H1 (cell line): ENCODE results near the gene PAX3. TPM values are rescaled to one million over a fixed set of nuclear protein-coding genes. Genes with fewer than 3 reads are reported as not detected.

Experiments used
- ASH2L ChIP-seq: fragments of 200-600, 300-600 bp; sonication (generic); IDR thresholded peaks from one replicate; pipeline ENCODE4 v1.7.1; 2017; ENCODE audit warnings: low read length
- CTBP2 ChIP-seq: IDR thresholded peaks from 2 replicates; pipeline ENCODE4 v1.7.0; 2011; ENCODE audit warnings: borderline replicate concordance, mild to moderate bottlenecking, moderate library complexity, mixed read lengths, low read length; ENCODE audit not compliant: insufficient read depth, insufficient read length
- GABPA ChIP-seq: IDR thresholded peaks from 2 replicates; pipeline ENCODE4 v1.6.1; 2011; ENCODE audit warnings: mild to moderate bottlenecking, low read length, moderate library complexity, borderline replicate concordance; ENCODE audit not compliant: insufficient read depth
- JUND ChIP-seq: IDR thresholded peaks from 2 replicates; pipeline ENCODE4 v1.6.1; 2011; ENCODE audit warnings: mild to moderate bottlenecking, improper control_type of control experiment, low read length
- KDM4A ChIP-seq: IDR thresholded peaks from one replicate; pipeline ENCODE4 v1.7.1; 2012; ENCODE audit warnings: low read depth, mild to moderate bottlenecking, moderate library complexity, low read length, inconsistent platforms; ENCODE audit not compliant: severe bottlenecking
- RXRA ChIP-seq: IDR thresholded peaks from 2 replicates; pipeline ENCODE4 v1.6.1; 2011; ENCODE audit warnings: low read depth, mild to moderate bottlenecking, low read length, moderate library complexity; ENCODE audit not compliant: insufficient read depth
- SIN3A ChIP-seq, 2 experiments: IDR thresholded peaks in 1 of 2; conservative IDR thresholded peaks in 1 of 2; 2 replicates each; pipeline ENCODE4 v1.6.1; 2011 to 2012; ENCODE audit warnings: low read length in 2 of 2, improper control_type of control experiment in 1 of 2, low read depth in 1 of 2, mild to moderate bottlenecking in 1 of 2
- SUZ12 ChIP-seq: fragments of 200-600 bp; sonication (generic); IDR thresholded peaks from 2 replicates; pipeline ENCODE4 v1.6.1; 2012; ENCODE audit warnings: mild to moderate bottlenecking, inconsistent platforms, low read length, moderate library complexity, mixed read lengths
- TAF1 ChIP-seq: IDR thresholded peaks from 2 replicates; pipeline ENCODE4 v1.6.1; 2011; ENCODE audit warnings: mild to moderate bottlenecking, low read depth, low read length
- polyA plus RNA-seq, 7 experiments: library from polyadenylated mRNA; depleted of rRNA in 3 of 7; stranded (reverse) in 5 of 7; unstranded in 2 of 7; fragments of >200 nt in 5 of 7; fragments of 200-250 nt in 2 of 7; gene quantifications; 1 replicate in 5 of 7; 2 replicates in 1 of 7; 4 replicates in 1 of 7; pipeline versions ENCODE4 v1.2.1 to v1.2.3, GENCODE V29; 2011 to 2013; ENCODE audit warnings: missing spikeins in 2 of 7, mixed read lengths in 2 of 7
- total RNA-seq: library from RNA; stranded (reverse); fragmentation: NEBNext Ultra II Directional; extraction: Animal tissue kit (Norgen Biotek cat#: 25700); gene quantifications from 2 replicates; pipeline ENCODE4 v1.2.1, GENCODE V29; 2021
- TF ChIP-seq, protein P1 (sequence below): fragments of 300-600 bp; sonication (generic); IDR thresholded peaks from 2 replicates; pipeline ENCODE4 v1.7.1; 2012; ENCODE audit warnings: low read length, moderate library complexity, mild to moderate bottlenecking, inconsistent platforms; ENCODE audit not compliant: insufficient replicate concordance

PAX3 gene
- total and polyA plus RNA-seq, 2 of the 8 experiments (the other 6 are each of a cell fraction or from before 2014, with no cell fraction given) = 0.33 TPM; not detected in 1

DNA sequence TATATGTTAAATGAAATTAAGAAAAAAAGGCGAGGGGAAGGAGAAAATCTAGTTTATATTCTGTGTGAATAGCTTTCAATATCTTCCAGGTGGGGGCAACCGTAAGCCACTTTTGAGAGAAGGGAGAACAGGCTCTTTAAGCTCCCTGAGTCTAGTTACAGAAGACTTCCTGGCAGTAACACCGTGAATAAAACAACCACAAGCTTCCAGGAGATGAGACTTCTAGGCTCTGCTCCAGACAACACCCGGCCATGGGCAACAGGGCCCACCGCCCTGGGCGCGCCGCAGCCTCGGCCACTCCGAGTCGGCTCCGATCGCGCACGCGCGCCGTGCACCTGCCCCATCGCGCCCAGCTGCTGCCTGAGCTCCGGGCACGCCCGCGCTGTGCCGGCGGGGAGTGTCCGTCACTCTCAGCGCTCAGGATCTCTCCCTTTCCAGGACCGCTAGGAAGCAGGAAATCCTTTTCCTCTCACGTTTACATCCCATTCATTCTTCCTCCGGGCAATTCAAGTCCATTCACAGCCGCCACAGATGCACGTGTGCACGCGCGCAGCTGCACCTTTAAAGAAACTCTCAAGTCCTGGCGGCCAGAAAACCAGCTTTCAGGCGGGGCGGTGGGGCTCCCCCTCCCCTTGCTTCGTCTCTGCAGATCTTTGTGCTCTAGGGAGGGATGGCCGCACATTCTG lies 19.4 kb upstream of the PAX3 start (continued):
- TF ChIP-seq, protein P1, sequence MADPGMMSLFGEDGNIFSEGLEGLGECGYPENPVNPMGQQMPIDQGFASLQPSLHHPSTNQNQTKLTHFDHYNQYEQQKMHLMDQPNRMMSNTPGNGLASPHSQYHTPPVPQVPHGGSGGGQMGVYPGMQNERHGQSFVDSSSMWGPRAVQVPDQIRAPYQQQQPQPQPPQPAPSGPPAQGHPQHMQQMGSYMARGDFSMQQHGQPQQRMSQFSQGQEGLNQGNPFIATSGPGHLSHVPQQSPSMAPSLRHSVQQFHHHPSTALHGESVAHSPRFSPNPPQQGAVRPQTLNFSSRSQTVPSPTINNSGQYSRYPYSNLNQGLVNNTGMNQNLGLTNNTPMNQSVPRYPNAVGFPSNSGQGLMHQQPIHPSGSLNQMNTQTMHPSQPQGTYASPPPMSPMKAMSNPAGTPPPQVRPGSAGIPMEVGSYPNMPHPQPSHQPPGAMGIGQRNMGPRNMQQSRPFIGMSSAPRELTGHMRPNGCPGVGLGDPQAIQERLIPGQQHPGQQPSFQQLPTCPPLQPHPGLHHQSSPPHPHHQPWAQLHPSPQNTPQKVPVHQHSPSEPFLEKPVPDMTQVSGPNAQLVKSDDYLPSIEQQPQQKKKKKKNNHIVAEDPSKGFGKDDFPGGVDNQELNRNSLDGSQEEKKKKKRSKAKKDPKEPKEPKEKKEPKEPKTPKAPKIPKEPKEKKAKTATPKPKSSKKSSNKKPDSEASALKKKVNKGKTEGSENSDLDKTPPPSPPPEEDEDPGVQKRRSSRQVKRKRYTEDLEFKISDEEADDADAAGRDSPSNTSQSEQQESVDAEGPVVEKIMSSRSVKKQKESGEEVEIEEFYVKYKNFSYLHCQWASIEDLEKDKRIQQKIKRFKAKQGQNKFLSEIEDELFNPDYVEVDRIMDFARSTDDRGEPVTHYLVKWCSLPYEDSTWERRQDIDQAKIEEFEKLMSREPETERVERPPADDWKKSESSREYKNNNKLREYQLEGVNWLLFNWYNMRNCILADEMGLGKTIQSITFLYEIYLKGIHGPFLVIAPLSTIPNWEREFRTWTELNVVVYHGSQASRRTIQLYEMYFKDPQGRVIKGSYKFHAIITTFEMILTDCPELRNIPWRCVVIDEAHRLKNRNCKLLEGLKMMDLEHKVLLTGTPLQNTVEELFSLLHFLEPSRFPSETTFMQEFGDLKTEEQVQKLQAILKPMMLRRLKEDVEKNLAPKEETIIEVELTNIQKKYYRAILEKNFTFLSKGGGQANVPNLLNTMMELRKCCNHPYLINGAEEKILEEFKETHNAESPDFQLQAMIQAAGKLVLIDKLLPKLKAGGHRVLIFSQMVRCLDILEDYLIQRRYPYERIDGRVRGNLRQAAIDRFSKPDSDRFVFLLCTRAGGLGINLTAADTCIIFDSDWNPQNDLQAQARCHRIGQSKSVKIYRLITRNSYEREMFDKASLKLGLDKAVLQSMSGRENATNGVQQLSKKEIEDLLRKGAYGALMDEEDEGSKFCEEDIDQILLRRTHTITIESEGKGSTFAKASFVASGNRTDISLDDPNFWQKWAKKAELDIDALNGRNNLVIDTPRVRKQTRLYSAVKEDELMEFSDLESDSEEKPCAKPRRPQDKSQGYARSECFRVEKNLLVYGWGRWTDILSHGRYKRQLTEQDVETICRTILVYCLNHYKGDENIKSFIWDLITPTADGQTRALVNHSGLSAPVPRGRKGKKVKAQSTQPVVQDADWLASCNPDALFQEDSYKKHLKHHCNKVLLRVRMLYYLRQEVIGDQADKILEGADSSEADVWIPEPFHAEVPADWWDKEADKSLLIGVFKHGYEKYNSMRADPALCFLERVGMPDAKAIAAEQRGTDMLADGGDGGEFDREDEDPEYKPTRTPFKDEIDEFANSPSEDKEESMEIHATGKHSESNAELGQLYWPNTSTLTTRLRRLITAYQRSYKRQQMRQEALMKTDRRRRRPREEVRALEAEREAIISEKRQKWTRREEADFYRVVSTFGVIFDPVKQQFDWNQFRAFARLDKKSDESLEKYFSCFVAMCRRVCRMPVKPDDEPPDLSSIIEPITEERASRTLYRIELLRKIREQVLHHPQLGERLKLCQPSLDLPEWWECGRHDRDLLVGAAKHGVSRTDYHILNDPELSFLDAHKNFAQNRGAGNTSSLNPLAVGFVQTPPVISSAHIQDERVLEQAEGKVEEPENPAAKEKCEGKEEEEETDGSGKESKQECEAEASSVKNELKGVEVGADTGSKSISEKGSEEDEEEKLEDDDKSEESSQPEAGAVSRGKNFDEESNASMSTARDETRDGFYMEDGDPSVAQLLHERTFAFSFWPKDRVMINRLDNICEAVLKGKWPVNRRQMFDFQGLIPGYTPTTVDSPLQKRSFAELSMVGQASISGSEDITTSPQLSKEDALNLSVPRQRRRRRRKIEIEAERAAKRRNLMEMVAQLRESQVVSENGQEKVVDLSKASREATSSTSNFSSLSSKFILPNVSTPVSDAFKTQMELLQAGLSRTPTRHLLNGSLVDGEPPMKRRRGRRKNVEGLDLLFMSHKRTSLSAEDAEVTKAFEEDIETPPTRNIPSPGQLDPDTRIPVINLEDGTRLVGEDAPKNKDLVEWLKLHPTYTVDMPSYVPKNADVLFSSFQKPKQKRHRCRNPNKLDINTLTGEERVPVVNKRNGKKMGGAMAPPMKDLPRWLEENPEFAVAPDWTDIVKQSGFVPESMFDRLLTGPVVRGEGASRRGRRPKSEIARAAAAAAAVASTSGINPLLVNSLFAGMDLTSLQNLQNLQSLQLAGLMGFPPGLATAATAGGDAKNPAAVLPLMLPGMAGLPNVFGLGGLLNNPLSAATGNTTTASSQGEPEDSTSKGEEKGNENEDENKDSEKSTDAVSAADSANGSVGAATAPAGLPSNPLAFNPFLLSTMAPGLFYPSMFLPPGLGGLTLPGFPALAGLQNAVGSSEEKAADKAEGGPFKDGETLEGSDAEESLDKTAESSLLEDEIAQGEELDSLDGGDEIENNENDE = no peak
- TF ChIP-seq GABPA = no peak
- peak; percentile 11 for TF ChIP-seq KDM4A
- peak; percentile 98 for TF ChIP-seq CTBP2
- TF ChIP-seq RXRA = no peak
- no peak for TF ChIP-seq TAF1
- TF ChIP-seq JUND = no peak
- peak; percentile 89 for TF ChIP-seq SUZ12
- TF ChIP-seq ASH2L = peak; percentile 80
- TF ChIP-seq SIN3A (conservative IDR thresholded peaks at IDR 0.05 in 1 of 2, IDR thresholded peaks at IDR 0.05 in 1 of 2; ENCODE audit: low read depth in 1 of 2, low read length in 2 of 2) = 0 out of 4 replicates have a peak, but pooled peaks have one; percentile 42 to 63
